GM12874 (cell line): ENCODE measurements around the gene SMCR8.

Source experiments
- TF ChIP-seq, protein P1 (sequence below): IDR thresholded peaks from 2 replicates; pipeline ENCODE4 v1.5.1; 2011; ENCODE audit warnings: low read depth, mild to moderate bottlenecking, control low read depth, low read length, moderate library complexity; ENCODE audit not compliant: insufficient read depth

Gene SMCR8

DNA sequence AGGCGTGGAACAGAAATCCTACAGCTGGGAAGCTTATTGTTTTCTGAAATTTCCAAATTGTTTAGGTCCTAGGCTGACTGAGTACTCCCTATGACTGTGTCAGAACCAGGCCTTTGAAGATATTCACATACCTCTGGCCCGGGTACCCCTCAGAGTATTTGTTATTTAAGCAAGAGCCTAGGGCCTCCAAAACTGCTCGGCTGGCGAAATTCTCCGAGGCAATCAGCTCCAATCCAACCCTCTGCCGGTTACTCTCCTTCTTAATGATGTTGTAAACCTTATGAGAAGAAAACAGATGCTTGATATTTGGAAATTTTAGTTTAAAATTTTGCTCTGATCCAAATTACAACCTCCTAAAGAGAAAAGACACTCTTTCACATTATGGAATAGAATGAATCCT is 38.4 kb downstream of the SMCR8 start:
- TF ChIP-seq, protein P1, sequence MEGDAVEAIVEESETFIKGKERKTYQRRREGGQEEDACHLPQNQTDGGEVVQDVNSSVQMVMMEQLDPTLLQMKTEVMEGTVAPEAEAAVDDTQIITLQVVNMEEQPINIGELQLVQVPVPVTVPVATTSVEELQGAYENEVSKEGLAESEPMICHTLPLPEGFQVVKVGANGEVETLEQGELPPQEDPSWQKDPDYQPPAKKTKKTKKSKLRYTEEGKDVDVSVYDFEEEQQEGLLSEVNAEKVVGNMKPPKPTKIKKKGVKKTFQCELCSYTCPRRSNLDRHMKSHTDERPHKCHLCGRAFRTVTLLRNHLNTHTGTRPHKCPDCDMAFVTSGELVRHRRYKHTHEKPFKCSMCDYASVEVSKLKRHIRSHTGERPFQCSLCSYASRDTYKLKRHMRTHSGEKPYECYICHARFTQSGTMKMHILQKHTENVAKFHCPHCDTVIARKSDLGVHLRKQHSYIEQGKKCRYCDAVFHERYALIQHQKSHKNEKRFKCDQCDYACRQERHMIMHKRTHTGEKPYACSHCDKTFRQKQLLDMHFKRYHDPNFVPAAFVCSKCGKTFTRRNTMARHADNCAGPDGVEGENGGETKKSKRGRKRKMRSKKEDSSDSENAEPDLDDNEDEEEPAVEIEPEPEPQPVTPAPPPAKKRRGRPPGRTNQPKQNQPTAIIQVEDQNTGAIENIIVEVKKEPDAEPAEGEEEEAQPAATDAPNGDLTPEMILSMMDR: no peak

DNA sequence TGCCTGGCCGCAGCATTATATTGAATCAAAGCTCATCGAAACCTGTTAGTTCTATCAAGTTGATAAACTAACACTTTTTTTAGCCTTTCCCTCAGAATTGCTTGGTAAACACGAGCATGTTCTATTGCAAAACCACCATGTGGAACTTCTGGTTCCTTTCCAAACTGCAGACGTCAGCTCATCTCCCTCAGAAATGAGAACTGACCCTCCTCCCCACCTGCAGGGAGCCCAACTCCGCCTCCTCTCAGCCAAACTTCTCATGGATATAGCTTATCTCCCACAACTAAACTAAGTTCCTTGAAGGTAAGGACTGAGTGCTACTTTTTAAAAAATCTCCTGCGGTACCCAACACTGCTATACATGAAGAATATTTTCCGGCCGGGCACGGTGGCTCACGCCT is 41.5 kb downstream of the SMCR8 start:
- TF ChIP-seq, protein P1: no peak

DNA sequence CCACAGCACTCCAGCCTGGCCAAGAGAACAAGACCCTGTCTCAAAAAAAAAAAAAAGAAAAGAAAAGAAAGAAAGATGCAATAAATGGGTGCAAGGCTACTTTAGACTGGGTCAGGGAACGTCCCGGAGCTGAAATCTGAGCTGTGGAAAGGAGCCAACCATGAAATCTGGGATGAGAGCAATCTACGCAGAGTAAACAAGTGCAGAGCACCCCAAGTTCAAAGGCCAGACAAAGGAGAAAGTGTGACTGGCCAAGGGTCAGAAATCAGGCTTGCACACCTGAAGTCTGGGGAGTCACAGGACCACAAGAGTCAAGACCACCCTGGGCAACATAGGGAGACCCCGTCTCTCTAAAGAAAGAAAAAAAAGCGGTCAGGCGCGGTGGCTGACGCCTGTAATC is 45.4 kb downstream of the SMCR8 start:
- TF ChIP-seq, protein P1: no peak

GRCh38 chr17:18361837-18362697 is 47.0 kb downstream of the SMCR8 start:
- TF ChIP-seq, protein P1: no peak

GRCh38 chr17:18362698-18363100 is 47.6 kb downstream of the SMCR8 start:
- TF ChIP-seq, protein P1: no peak

- TF ChIP-seq, protein P1: no peak
Measured at GRCh38 chr17:18363101-18364049, 48.3 kb downstream of the SMCR8 start, which contains the start of gene SHMT1. Gene SHMT1 (minus strand): TSS chr17:18363550. CDS start chr17:18355981, 7,569 bp downstream.

- TF ChIP-seq, protein P1: no peak
Measured at GRCh38 chr17:18364166-18364565, 49.1 kb downstream of the SMCR8 start.
